ENCODE measurements around the gene VEGFA.
A peak's percentile ranks its signal among the peaks of the same experiment; 100 is the strongest.

Gene VEGFA

DNA sequence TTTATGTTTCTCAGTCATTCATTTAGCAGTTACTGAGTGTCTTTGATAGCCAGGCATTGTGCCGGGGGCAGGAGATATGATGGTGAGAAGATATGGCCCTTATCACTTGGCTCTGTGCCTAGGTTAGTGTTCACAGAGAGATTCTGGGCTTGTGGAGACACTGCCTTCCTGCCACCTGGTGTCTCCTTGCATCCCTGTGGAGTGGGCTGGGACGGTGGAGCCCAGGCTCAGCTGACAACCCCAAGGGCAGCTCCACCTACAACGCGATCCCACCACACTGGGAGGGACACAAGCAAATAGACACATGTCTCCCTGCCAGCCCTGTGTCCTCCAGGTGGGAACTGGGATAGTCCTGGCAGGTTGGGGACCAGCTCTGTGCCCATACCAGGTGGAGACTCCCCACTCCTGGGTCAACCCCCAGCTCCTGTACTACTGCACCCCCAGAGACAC is 30.3 kb upstream of the VEGFA start:
- peak; percentile 56 for DNase-seq

DNA sequence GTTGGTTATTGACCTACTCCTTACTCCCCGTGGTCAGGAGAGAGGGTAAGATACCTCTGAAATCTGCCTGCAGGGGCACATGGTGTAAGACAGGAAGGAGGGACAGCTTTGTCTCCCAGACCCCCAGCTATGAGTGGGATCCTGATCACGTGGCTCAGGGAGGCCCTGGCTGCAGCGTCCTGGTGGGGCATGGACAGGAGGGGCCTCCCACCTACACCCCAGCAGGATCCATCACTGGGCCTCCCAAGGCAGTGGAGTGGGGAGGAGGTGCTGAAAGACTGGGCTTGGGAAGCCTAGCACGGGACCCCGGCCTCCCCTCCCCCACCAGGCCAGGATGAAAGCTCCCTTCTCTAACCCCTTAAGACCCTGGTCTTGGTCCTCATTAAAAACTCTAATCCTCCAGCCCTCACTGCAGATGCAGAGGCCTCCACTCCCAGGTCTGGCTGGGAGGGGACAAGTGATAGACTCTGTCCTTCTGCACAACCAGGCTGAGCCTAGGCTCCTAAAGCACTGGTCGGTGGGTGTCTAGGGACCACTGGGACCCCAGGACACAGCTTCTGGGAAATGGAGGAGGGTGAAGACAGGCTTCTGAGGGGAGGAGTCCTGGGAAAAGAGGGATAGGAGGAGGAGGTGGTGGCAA is 29.6 kb upstream of the VEGFA start:
- DNase-seq: peak; percentile 57

DNA sequence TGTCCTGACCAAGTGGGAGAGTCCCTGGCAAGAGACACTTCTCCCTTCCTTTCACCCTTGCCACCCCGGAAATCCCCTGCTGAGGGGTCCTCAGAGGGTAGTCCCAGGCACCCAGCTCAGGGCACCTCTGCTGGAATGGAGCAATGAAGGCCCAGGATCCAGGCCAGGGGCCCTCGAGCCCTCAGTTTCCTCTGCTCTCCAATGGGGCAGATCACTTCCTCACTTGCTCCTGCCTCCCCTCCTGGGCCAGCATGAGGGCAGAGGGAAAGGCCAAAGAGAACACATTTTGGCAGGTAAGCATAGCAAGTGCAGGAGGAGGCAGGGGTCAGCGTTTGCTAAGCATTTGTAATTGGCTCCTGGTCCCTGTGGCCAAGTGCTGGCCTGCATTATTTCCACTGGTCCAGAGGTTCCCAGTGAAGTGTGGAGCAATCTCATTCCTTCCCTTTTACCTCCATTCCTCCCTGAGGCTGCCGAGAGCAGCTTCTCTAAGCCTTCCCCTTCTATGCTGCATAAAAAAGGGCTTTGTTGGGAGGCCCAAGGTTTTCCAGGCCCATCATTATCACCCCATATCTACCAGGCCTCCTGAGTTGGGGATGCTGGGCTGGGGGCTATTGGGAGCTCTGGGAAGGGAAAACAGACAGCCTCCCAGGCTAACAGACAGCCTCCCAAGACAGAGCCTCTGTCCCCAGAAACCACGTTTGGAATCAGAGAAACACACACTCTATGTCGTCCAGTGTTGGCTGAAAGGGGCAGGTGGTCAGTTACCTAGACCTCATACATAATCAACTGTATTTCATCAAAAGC is 28.8 kb upstream of the VEGFA start:
- peak; percentile 59 for DNase-seq

DNA sequence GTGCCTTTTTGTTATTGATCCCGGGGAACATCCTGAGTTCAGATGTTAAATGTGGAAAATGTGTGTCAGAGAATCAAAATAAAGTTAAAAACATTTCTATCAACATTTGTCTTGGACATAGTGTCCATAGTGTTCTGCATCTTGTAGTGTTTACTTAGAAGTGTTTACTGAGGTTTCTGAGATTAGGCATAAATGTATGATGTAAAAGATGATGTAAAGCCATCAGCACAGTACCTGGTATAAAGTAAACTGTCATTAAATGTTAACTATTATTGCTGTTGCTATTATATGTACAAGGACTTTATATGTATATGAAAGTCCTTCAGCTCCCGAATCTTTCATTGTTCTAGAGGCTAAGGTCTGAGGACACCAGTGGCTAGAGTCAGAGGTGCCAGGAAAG is 28.2 kb upstream of the VEGFA start:
- DNase-seq: no peak

DNA sequence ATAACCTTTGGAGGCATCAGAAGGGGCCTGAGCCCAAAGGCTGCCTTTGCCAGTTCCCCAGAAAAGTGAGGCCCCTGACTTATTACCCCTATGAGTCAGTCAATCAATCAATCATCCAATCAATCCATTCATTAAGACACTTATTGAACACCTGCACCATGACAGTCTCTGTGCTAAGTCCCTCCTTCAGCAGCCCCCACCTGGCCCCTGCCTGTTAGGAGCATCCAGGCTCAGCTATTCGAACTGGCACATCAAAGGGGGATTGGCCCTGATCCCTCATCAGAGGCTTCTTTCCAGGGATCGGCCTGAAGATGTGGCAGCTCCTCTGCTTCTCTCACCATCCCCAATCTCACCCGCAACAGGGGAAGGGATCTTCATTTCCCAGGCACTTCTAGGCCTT is 27.7 kb upstream of the VEGFA start:
- peak; percentile 39 for DNase-seq

DNA sequence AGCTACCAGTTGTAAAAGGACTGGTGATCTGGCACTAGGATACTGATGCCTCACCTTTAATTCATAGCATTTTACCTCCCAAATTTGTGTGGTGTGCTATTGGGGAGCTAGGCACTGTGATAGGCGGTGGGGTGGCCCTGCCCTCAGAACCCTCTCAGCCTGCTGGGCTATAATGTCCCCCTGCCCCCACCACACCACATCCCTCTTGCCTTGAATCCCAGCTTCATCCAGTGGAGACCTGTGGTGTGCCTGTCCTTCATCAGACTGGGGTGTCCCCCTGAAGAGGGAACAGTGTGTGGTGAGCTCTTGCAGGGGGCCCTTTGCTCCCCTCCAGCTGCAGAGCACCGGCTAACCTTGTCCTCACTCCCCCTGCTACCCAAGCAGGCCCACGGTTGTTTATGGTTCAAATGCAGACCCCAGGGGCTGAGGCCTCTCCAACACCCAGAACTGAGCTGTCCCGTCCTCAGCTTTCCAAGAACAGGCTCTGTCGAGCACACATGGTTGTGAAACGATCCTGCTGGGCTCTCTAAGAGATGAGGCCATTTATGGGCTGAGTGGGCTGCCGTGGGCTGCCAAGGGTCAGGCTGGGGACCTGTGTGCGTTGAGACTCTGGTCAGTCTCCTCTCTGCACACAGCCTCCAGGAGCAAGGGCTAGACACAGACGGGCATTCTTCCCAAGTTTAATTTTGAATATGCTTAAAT is 26.9 kb upstream of the VEGFA start:
- DNase-seq: peak; percentile 22

DNA sequence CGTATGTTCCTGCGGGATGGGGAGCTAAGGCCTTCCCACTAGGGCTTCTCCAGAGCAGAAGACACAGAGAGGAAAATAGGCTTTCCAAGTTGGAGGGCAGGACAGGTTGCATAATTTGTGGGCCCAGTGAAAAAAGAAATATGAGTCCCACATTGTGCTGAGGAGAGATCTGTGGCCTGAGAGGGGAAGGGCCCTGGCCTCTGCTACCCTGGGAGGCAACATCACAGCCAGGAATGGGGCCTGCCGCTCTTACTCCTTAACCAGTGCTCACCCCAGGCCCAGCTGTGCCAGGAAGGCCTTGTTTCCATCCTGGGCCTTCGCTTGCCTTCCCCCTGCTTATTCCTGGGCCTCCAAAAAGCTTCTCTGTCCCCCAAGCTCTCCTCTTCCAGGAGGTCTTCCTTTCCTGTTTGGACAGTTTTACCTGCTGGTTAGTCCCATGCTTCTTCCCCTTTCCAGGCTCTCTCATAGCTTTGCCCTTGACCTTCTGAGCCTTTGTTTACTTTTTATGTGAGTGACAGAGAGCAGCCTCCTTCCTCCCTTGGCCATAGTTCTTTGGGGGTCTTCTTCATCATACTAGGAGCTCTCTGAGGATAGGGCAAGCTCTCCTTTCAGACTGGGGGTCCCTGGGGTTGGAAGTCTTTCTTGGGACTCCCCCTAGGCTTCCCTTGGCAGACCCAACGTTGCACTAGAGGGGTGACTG is 26.2 kb upstream of the VEGFA start:
- peak; percentile 22 for DNase-seq

DNA sequence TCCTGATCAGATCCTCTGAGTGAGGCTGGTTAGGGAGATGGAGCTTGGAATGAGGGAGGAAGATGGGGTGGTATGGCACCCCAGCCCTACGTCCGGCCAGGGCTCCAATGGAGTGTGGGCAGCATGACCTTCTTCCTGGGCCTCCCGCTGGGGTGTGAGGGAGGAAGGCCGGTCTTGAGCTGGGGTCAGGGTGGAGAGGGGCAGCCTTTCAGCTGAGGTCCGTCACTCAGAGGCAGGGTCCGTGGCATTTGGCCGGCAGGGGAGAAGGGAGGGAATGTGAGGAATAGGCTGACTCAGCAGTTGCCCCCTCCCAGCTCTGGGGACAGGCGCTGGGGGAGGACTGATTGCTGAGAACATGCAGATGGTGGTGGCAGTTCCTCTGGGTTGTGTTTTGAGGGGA is 25.5 kb upstream of the VEGFA start:
- DNase-seq: peak; percentile 34

DNA sequence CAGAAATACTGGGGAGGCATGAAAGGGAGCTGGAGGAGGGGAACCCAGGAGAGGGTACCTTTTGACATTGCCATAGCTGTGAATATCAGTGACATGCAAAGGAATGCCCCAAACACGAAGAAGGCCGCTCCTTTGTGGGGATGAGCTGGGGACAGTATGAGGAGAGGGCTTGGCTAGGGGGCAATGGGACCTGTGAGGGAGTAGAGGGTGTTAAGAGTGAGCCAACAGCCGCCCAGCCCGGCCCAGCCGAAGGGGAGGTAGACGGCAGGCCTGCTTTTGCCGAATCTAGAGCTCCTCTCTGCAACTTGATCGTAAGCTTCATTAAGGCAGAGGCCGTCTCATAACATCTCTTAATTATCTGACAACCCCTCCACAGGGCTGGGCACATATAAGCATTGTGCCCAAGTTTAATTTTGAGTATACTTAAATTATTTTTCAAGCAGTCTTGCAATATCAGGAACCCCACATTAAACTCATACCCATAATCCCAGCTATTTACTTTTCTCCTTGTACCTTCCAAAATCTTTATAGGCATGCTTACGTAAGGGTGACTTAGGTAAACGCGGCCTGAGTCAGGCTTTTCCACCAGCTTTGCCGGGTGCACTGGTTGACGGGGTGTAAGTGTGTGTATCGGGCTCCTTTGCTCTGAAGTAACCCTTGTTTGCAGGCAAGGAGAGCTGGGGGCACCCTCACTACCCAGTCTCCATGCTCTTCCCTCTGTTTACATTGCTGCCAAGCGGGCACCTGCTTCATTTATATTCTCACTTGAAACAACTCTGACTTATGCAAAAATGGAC is 24.9 kb upstream of the VEGFA start:
- DNase-seq: peak; percentile 43

DNA sequence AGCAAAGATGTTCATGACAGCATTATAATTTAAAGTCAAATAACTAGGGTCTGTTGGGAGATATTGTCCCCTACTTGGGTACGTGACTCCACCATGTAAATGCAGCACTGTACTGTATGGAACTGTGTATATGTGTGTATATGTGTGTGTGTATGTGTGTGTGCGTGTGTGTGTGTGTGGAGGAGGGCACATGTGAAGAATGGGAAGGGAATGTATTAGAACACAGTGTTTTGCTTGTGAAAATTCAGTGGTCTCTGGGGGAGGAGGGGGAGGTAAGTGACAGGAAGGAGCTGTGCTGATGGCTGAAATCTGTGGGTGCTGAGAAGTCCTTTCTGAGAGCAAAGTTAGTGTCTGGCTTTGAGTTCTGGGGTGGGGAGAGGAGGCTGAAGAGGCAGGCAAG is 23.9 kb upstream of the VEGFA start:
- DNase-seq: peak; percentile 6

DNA sequence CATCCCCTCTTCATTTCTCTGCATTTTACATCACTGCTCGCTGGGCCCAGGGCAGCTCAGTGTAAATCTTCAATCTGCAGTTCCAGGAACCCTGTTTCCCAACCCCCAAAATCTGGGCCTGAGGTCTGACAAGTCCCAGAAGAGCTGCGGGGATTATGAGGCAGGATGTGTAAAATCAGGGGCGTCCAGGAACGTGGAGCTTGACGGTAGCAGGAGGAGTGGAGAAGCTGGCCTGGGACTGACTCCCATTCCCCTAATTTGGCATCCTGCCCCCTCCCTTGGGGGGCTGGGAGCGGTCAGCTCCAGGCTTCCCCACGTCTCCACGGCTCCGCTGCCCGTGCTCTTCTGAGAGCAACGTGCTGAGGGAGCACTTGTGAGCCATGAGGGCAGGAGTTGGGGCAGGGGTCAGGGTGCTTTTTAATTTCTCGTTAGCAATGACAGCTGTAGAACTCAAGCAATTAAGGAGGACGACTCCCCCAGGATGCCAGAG is 23.4 kb upstream of the VEGFA start:
- peak; percentile 27 for DNase-seq

DNA sequence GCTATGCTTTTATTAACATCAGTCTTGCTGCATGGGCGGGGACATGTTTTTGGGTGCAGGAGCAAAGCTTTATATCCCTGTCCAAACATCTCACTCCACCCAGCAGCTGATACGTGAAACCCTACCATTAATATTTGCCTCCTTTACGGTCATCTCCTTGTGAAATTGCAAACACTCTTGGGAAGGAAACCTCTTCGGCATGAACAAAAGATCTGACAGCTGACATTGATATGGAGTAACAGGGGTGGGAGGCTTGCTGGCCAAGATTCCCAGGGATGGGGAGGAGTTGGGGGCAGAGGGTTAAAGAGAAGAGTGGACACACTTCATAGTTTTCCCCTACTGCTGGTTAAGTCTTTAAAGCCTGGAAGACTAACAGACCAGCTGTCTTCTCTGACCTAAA is 22.2 kb upstream of the VEGFA start:
- DNase-seq: peak; percentile 44

DNA sequence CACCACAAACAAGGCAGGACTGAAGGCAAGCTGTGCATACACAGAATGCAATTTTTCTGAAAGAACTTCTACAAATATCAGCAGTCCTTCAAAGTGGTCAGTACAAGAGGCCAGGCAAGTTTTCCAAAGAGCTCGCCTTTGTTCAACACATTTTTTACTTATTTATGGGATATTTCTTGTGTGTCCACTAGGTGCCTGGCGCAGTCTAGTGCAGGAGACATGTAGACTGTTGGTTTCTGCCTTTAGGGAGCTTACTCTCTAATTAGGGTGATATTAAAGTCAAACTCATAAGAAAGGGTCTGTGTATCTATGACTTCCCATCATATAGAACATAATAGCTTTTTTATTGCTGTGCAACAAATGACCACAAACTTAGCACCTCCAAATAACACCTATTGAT is 21.2 kb upstream of the VEGFA start:
- DNase-seq: peak; percentile 9

DNA sequence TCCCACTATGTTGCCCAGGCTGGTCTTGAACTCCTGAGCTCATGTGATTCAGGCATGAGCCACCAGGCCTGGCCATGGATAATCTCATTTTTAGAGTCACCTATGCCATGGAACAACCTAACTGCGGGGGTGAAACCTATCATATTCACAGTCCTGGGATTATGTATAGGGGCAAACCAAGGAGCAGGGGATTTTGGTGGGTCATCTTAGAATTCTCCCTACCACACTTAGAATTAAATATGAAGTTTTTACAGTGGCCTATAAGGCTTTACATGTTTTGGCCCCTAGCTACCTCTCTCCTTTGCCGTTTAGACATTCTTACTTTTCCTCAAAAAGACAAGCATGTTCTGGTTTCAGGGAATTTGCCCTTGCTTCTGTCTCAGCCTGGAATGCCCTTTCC is 20.6 kb upstream of the VEGFA start:
- peak; percentile 12 for DNase-seq

DNA sequence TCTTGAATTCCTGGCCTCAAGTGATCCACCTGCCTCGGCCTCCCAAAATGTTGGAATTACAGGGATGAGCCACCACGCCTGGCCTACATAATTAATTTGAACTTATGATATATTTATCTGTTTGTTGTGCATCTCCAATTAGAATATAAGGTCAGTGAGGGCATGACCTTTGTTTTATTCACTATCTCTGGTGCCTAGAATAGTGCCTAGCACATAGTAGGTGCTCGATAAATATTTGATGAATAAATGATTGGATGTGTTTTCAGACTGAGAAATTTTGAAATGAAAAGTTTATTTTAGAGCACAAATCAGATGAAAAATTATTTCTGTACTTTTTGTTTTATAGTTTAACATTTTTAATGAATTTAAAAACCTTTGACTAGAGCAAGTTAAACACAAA is 19.4 kb upstream of the VEGFA start:
- no peak for DNase-seq

DNA sequence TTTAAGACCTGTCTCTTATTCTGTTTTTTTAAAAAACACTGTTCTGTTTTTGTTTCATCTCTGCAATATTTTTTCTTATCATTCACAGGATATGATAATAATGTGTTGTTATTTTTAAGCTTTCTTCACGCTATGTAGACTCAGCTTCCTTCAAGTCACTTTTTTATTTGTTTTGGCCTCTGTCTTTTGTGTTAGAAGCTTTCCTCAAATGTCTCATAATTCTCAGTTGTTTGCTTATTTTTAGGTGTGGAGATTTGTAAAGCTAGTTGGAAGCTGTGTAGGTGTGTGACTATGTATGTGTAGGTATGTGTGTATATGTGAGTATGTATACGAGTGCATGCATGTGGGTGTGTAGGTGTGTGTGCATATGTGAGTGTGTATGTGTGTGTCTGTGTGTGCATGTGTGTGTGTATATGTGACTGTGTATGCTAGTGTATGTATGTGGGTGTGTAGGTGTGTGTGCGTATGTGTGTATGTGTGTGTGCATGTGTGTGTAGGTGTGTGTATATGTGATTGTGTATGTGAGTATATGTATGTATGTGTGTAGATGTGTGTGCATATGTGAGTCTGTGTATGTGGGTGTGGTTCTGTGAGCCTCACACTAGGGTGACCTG is 16.3 kb upstream of the VEGFA start:
- peak; percentile 2 for DNase-seq

DNA sequence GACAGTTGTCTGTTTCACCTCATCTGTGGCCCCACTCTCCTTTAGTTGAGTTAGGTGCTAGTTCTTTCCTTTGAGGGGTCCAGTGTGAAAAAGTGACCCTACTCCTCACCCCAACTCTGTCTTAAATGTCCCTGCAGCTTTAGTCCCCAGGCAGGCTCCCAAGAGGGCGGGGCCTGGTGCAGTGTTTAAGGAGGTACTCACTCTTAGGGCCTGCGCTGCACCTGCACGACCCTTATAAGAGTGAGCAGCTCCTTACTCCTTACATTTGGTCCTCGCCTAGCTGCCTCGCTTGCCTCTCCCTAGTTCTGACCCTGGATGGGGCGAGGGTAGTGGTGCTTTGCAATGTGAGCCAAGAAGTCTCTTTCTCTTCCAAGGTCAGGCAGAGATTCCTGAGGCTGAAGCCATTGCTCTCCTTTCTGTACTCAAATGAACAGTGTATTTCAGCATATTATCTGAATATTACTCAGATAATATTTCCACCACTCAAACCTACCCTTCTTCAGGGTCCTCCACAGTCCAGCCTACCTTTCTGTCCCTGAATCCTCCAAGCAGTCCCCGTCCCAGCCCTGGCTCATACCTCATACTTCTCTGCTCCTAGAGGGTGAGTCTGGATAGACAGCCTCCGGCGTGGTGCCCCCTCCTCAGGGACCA is 11.9 kb upstream of the VEGFA start:
- DNase-seq: no peak

DNA sequence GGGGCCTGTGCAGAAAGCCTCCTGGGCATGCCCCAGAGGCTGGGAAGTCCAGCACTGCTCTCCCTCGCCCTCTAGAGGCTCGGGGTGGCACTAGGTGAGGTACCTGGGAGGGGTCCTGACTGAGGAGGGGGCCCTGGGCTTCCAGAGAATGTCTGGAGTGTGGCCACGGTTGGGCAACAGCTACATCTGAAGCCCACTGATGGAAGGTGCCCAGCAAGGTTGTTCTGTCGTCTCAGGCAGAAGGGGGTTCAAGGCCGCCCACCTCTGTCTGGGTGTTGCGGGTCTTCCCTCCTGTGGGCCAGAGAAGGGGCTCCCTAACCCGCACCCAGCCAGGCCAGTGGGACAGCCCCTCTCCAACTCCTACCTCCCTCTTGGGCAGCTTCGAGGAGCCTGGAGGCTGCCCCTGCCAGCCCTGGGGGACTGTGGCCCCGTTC is 11.4 kb upstream of the VEGFA start:
- DNase-seq: no peak

DNA sequence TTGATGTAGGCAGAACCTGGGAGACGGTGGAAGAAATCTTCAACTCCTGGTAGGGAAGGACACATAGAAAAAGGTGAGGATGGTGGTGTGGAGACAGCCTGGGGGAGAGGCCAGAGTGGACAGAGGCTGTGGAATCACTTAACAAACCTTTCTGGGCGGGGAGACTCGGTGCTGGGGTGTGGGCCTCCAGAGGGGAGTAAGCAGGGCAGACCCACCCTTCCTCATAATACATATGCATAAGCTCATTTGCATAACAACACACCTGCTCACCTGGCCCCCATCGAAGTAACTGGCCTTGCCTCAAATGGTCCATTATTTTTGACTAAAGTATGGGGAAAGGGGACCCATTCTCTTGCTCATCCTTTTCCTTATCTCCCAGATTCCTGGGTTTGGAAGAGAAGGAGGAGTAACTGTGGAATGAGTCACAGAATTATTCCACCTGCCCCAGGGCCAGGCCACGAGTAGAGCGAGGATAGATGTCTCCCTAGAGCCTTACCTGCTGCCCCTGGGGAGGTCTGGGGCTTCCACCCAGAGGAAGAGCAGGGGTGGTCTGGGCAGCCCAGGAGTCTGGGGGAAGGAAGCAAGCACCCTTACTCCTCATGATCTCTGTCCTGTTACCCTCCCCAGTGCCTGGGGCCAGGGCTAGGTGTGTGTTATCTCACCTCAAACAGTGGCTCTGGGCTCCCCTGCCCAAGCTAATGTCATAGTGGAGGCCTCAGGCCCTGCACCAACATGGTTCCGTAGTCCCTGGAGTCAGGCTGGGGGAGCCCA is 10.7 kb upstream of the VEGFA start:
- DNase-seq: no peak

DNA sequence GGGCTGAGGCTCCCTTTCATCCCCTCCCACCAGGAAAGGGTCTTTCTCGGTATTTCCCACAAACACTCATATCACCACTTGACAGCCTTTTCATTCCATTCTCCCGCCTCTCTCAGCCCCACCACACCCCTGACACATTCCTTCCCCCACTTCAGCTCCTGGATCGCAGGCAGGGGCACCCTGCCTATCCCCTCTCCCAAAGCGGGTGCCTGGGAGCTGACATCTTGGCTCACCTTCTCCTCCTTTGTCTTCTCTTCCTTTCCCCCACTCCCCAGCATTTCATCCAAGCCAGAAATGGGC is 10.2 kb upstream of the VEGFA start:
- DNase-seq: no peak
